IMR-90 (cell line): ENCODE measurements around the gene OSBPL3. TPM values are rescaled to one million over a fixed set of nuclear protein-coding genes. Genes with fewer than 3 reads are reported as not detected.

Experiments
- ATAC-seq: fragments of 200-7000 bp; cut with Tn5 transposase; 2 replicates; pipeline ENCODE4 v1.9.1; 2020; ENCODE audit warnings: low read depth, mild to moderate bottlenecking, moderate library complexity
- BruUV-seq: library from RNA; stranded (reverse); fragments of 400-500 nt; replicated peaks from 2 replicates; lab custom pipeline; 2021; lab: Mats Ljungman, UMichigan
- CTCF ChIA-PET: fragments of 300-600 bp; formaldehyde crosslinking; extraction: SDS; loops from one replicate; lab custom pipeline; 2021; ENCODE audit warnings: antibody characterized with exemption; lab: Yijun Ruan, JAX
- POLR2A ChIA-PET: fragments of 300-600 bp; sonication (Branson Sonifier 250); formaldehyde crosslinking; loops from one replicate; lab custom pipeline; 2022; ENCODE audit warnings: antibody characterized with exemption; ENCODE audit not compliant: unreplicated experiment; lab: Charles Lee
- DNase-seq: peaks from one replicate; pipeline ENCODE4 v3.0.0; 2013
- H2AFZ ChIP-seq: replicated peaks from 2 replicates; pipeline ENCODE3; 2013; ENCODE audit warnings: low read length, mild to moderate bottlenecking; ENCODE audit not compliant: poor library complexity
- H2AK5ac ChIP-seq: 2 replicates; pipeline ENCODE4 v1.6.1; 2013; ENCODE audit warnings: low read depth, low read length, inconsistent platforms
- H2AK9ac ChIP-seq: replicated peaks from 2 replicates; pipeline ENCODE3; 2013; ENCODE audit warnings: mild to moderate bottlenecking, low read depth, low read length, moderate library complexity; ENCODE audit not compliant: poor library complexity
- H2BK120ac ChIP-seq: 2 replicates; pipeline ENCODE4 v1.6.1; 2013; ENCODE audit warnings: low read depth, low read length, inconsistent platforms
- H2BK15ac ChIP-seq: 3 replicates; pipeline ENCODE4 v1.6.1; 2013; ENCODE audit warnings: low read depth, low read length, inconsistent platforms
- H2BK20ac ChIP-seq: 2 replicates; pipeline ENCODE4 v1.6.1; 2013; ENCODE audit warnings: low read depth, mild to moderate bottlenecking, inconsistent platforms, low read length, moderate library complexity
- H2BK5ac ChIP-seq: 2 replicates; pipeline ENCODE4 v1.6.1; 2013; ENCODE audit warnings: mild to moderate bottlenecking, low read depth, low read length, inconsistent platforms; ENCODE audit not compliant: poor library complexity, severe bottlenecking
- H3K14ac ChIP-seq: replicated peaks from 2 replicates; pipeline ENCODE4 v1.6.1; 2013; ENCODE audit warnings: low read depth, low read length, inconsistent platforms
- H3K18ac ChIP-seq: 2 replicates; pipeline ENCODE4 v1.6.1; 2013; ENCODE audit warnings: low read depth, low read length, control low read depth
- H3K23ac ChIP-seq: 2 replicates; pipeline ENCODE4 v1.6.1; 2013; ENCODE audit warnings: low read depth, low read length, inconsistent platforms
- H3K27ac ChIP-seq: 2 replicates; pipeline ENCODE4 v1.5.1; 2013; ENCODE audit warnings: mild to moderate bottlenecking, control low read depth, low read length; ENCODE audit not compliant: insufficient read depth
- H3K27me3 ChIP-seq: 2 replicates; pipeline ENCODE4 v1.6.1; 2013; ENCODE audit warnings: low read length; ENCODE audit not compliant: control insufficient read depth, insufficient read depth
- H3K36me3 ChIP-seq: 2 replicates; pipeline ENCODE4 v1.6.1; 2013; ENCODE audit warnings: low read length, mixed read lengths; ENCODE audit not compliant: control insufficient read depth, insufficient read depth
- H3K4ac ChIP-seq: 2 replicates; pipeline ENCODE4 v1.6.1; 2013; ENCODE audit warnings: low read depth, low read length, inconsistent platforms
- H3K4me1 ChIP-seq: 2 replicates; pipeline ENCODE4 v1.6.1; 2013; ENCODE audit warnings: low read length, mixed read lengths; ENCODE audit not compliant: control insufficient read depth, insufficient read depth
- H3K4me2 ChIP-seq: 2 replicates; pipeline ENCODE4 v1.6.1; 2013; ENCODE audit warnings: low read depth, mild to moderate bottlenecking, control low read depth, low read length, moderate library complexity
- H3K4me3 ChIP-seq: 2 replicates; pipeline ENCODE4 v1.5.1; 2013; ENCODE audit warnings: low read depth, mild to moderate bottlenecking, control low read depth, low read length, moderate library complexity; ENCODE audit not compliant: insufficient read depth
- H3K56ac ChIP-seq: 2 replicates; pipeline ENCODE4 v1.6.1; 2013; ENCODE audit warnings: low read length, inconsistent platforms; ENCODE audit not compliant: insufficient read depth; ENCODE audit errors: extremely low read depth
- H3K79me1 ChIP-seq, 2 experiments: 2 replicates each; pipeline ENCODE4 v1.6.1; 2013; ENCODE audit warnings: low read length in 2 of 2, inconsistent platforms in 1 of 2, low read depth in 1 of 2
- H3K9ac ChIP-seq: 2 replicates; pipeline ENCODE4 v1.6.1; 2013; ENCODE audit warnings: low read depth, low read length, control low read depth
- H3K9me1 ChIP-seq: 2 replicates; pipeline ENCODE4 v1.6.1; 2013; ENCODE audit warnings: low read length, inconsistent platforms; ENCODE audit not compliant: insufficient read depth
- H3K9me3 ChIP-seq: 2 replicates; pipeline ENCODE4 v1.6.1; 2013; ENCODE audit warnings: low read length; ENCODE audit not compliant: control insufficient read depth, insufficient read depth
- H4K20me1 ChIP-seq: 2 replicates; pipeline ENCODE4 v1.6.1; 2013; ENCODE audit warnings: low read length, inconsistent platforms; ENCODE audit not compliant: insufficient read depth
- H4K5ac ChIP-seq: 2 replicates; pipeline ENCODE4 v1.6.1; 2013; ENCODE audit warnings: mild to moderate bottlenecking, low read depth, low read length, control low read depth
- H4K8ac ChIP-seq, 2 experiments: 2 replicates each; pipeline ENCODE4 v1.6.1; 2013; ENCODE audit warnings: low read depth in 2 of 2, low read length in 2 of 2, control low read depth in 1 of 2, inconsistent platforms in 1 of 2
- H4K91ac ChIP-seq: 2 replicates; pipeline ENCODE4 v1.6.1; 2013; ENCODE audit warnings: low read depth, low read length, inconsistent platforms; ENCODE audit not compliant: insufficient read depth
- CEBPB ChIP-seq: IDR thresholded peaks from 2 replicates; pipeline ENCODE4 v1.6.1; 2012; ENCODE audit warnings: low read depth, low read length, improper control_type of control experiment
- MAFK ChIP-seq: IDR thresholded peaks from 2 replicates; pipeline ENCODE4 v1.6.1; 2012; ENCODE audit warnings: low read depth, low read length, improper control_type of control experiment
- WGBS, 2 experiments: methylation state at CpG; one replicate each; pipeline versions ENCODE4 v1.1.5 to v1.1.7; 2013; ENCODE audit warnings: missing lambda C conversion rate in 2 of 2; ENCODE audit not compliant: insufficient read length in 1 of 2; ENCODE audit errors: extremely low coverage in 2 of 2; 5-methylcytosine and 5-hydroxymethylcytosine counted together
- dilution Hi-C: fragments of 300-500 bp; cut with HindIII; formaldehyde crosslinking; loops from one replicate; pipeline ENCODE4 v1.14.3; 2018; ENCODE audit warnings: low sequenced_read_pairs; ENCODE audit not compliant: unreplicated experiment
- in situ Hi-C: fragments of 300-500 bp; cut with MboI; formaldehyde crosslinking; loops from 3 replicates; pipeline ENCODE4 v1.14.3; 2019; ENCODE audit warnings: low sequenced_read_pairs, inconsistent platforms, mixed read lengths
- intact Hi-C: fragments of 100-400 bp; cut with micrococcal nuclease; formaldehyde crosslinking; loops from 2 replicates; pipeline ENCODE4 v1.10.0; 2022
- polyA plus RNA-seq, 3 experiments: library from polyadenylated mRNA; depleted of rRNA; stranded (reverse); fragments of >200 nt; gene quantifications; 2 replicates each; pipeline ENCODE4 v1.2.3, GENCODE V29; 2012; ENCODE audit warnings: low replicate concordance in 1 of 3
- total RNA-seq: library from RNA; depleted of rRNA; stranded (reverse); fragments of >200 nt; gene quantifications from 2 replicates; pipeline ENCODE4 v1.2.3, GENCODE V29; 2012
- TF ChIP-seq, protein P1 (sequence below): fragments of 150-350 bp; IDR thresholded peaks from 2 replicates; pipeline ENCODE4 v1.6.1; 2017; ENCODE audit warnings: mild to moderate bottlenecking, antibody characterized with exemption, low read length, low read depth

Gene OSBPL3
- total and polyA plus RNA-seq, 2 of the 4 experiments (the other 2 are of a cell fraction) = 18.0 to 29.9 TPM

DNA sequence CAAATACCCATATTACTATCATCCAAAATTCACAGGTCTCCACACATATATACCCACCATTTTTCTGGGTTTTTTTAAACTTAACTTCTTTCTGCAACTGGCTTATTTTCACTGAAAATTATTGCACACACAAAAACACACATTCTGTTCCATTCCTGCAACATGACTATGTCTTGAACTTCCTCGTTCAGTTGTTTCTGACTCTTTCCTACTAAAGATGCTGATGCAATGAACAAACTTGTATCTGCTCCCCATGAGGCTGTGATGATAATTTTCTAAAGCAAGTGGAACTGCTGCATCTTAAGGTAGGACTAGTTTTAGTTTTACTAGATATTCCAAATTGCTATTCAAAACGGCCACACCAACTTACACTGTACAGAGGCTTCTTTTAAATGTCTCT, 77.7 kb downstream of the OSBPL3 start:
- Histone ChIP-seq H3K23ac (no peak overlapping the region), H4K8ac (no peak overlapping the region), H3K79me1 (peaks cover 81 to 87% of the 10 kb centered on the region in 2 experiments), H3K4me3 (no peak overlapping the region), H3K56ac (no peak overlapping the region), H3K9ac (no peak overlapping the region; the same call in 1 of the 2 replicates), H3K36me3 (no peaks in the 10 kb centered on the region), H2BK5ac (no peak overlapping the region), H3K27me3 (no peaks in the 10 kb centered on the region), H2AFZ (no peak overlapping the region), H2BK15ac (no peak overlapping the region), H3K4me1 (peaks cover 15% of the 10 kb centered on the region; the same call in 1 of the 2 replicates), H3K9me3 (no peaks in the 10 kb centered on the region), H3K27ac (no peak overlapping the region), H3K18ac (no peak overlapping the region), H2AK9ac (no peak overlapping the region), H3K4me2 (no peak overlapping the region), H4K91ac (no peak overlapping the region), H2BK120ac (no peak overlapping the region), H3K9me1 (peaks cover 26% of the 10 kb centered on the region), H2BK20ac (no peak overlapping the region), H4K20me1 (peaks cover 6% of the 10 kb centered on the region; the same call in 1 of the 2 replicates), H2AK5ac (no peak overlapping the region), H3K14ac (no peak overlapping the region), H3K4ac (no peak overlapping the region), H4K5ac (no peak overlapping the region)
- no CpG with 5 or more reads among the region's 2 CpGs for WGBS, 2 experiments
- dilution Hi-C loops = no loop called here
- ChIA-PET CTCF (no interaction called here), POLR2A (no interaction called here)
- peak; percentile 71 for DNase-seq
- TF ChIP-seq, protein P1, sequence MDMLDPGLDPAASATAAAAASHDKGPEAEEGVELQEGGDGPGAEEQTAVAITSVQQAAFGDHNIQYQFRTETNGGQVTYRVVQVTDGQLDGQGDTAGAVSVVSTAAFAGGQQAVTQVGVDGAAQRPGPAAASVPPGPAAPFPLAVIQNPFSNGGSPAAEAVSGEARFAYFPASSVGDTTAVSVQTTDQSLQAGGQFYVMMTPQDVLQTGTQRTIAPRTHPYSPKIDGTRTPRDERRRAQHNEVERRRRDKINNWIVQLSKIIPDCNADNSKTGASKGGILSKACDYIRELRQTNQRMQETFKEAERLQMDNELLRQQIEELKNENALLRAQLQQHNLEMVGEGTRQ = no peak
- TF ChIP-seq CEBPB (peak; percentile 81), MAFK (peak; percentile 34; the same call in 1 of the 2 replicates)
- intact Hi-C loops = no loop called here
- BruUV-seq = no TSS peak
- in situ Hi-C loops = no loop called here
- ATAC-seq = 0 out of 2 replicates have a peak, but pooled peaks have one; percentile 40
